PC-9 (cell line): ENCODE results near the gene BRMS1.

Experiments used
- EZH2 ChIP-seq: fragments of 200-600 bp; sonication (generic); IDR thresholded peaks from 2 replicates; pipeline ENCODE4 v1.8.0; 2017; ENCODE audit warnings: antibody characterized with exemption, low read depth
- TF ChIP-seq, protein P1 (sequence below): fragments of 200-600 bp; sonication (generic); conservative IDR thresholded peaks from 2 replicates; pipeline ENCODE4 v1.6.1; 2017; ENCODE audit warnings: mixed run types, antibody characterized with exemption, mild to moderate bottlenecking, moderate library complexity

DNA sequence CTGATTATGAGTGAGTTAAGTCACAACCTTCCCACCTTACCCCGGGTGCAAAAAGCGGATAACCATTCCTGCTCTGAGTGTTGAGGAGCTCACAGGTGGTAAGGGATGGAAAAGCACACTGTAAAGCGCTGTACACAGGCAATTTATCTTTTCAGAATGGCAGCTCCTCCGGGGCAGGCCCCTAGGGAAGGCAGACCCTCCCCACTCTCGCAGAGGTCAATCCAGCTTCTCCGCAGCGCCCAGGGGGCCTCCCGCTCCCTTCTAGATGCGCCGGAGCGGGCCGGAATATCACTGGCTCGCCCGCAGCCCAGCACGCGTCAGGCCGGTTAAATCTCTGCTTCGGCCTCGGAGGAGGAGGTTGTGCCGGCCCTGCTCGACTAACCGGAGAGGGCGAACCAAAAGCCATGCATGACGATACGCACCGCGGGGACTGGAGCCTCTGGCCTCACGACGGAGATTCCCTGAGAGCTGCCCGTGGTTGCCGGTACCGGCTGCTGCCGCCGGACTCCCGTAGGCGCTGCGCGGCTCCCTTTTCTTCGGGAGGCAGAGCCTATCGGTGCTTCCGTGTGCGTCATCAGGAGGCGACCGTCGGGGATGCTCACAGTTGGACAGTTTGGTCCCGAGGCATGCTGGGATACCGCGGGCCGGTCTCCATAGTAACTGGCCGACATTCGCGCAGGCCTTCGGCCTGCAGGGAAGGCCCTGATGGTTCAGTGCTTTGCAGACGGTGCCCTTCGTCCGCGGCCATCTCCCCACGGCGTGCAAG lies at the start of gene BRMS1:
- TF ChIP-seq, protein P1, sequence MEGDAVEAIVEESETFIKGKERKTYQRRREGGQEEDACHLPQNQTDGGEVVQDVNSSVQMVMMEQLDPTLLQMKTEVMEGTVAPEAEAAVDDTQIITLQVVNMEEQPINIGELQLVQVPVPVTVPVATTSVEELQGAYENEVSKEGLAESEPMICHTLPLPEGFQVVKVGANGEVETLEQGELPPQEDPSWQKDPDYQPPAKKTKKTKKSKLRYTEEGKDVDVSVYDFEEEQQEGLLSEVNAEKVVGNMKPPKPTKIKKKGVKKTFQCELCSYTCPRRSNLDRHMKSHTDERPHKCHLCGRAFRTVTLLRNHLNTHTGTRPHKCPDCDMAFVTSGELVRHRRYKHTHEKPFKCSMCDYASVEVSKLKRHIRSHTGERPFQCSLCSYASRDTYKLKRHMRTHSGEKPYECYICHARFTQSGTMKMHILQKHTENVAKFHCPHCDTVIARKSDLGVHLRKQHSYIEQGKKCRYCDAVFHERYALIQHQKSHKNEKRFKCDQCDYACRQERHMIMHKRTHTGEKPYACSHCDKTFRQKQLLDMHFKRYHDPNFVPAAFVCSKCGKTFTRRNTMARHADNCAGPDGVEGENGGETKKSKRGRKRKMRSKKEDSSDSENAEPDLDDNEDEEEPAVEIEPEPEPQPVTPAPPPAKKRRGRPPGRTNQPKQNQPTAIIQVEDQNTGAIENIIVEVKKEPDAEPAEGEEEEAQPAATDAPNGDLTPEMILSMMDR = no peak
- TF ChIP-seq EZH2 = no peak
